ENCODE measurements around the gene TOR1AIP2. TPM values are rescaled to one million over a fixed set of nuclear protein-coding genes. Genes with fewer than 3 reads are reported as not detected.
"Not testable (repeated sequence)": the region's sequence is repeated elsewhere in the genome, so short reads cannot be mapped to it uniquely, and the experiment has no call there.

Gene TOR1AIP2
- polyA plus RNA-seq, 4 donors: 27.0 to 42.4 (median 34.0) TPM

DNA sequence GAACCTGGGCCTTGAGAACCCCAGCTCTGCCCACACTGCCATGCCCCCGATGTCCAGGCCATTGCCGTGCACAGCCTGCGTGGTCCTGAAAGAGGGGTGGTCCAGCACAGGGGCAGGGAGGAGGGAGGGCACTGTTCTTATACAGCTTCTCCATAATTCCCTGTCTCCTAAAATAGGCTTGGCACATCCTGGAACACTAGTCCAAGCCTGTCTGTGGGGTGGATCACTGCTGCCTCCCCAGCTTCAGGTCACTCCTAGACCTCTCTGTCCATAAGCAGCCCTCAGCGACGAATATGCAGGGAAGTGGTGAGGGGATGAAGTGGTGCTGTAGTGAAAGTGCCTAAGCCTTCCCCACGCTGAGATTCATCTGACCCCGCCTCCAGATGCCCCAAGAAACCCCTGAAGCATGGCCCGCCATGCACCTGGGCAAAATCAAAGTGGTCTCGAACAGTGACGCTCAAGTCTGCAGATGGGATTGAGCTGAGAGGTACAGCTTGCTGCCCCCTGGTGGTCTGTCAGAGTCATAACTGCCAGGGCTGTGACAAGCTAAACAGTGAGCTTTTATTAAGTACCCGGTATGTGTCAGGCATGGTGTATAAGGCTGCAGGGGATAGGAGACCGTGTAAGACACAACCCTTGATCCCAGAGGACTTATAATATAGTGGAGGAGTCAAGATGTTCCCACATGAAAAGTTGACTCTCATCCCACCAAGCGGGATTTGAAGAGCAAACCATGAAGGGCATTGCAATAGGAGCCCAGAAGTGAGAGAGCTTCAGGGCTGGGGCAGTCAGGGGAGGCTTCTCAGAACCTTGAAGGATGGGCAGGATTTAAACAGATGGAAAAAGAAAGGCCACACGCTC, 67.9 kb downstream of the TOR1AIP2 start:
- DNase-seq (ENCODE audit: low read depth in 4 of 4, low spot score in 2 of 4): peak in 3 of 4 donors; percentile 52 to 60 (median 59)

DNA sequence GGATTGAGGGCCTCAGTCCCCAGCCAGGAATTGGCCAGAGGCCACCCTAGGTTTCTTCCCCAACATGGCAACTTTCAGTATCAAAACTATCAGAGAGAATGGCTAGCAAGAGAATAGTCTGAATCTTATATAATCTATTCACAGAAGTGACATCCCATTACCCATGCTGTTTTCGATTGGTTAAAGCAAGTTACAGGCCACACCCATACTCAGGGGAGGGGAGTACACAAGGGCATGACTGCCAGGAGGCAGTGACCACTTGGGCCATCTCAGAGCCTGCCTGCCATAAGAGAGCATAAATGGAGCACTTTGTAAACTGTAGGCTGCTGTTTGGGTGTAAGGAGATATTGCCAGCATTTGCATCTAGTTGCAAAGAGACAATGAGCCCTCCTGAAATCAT, 69.1 kb downstream of the TOR1AIP2 start:
- no peak for DNase-seq (ENCODE audit: low read depth in 4 of 4, low spot score in 2 of 4)

DNA sequence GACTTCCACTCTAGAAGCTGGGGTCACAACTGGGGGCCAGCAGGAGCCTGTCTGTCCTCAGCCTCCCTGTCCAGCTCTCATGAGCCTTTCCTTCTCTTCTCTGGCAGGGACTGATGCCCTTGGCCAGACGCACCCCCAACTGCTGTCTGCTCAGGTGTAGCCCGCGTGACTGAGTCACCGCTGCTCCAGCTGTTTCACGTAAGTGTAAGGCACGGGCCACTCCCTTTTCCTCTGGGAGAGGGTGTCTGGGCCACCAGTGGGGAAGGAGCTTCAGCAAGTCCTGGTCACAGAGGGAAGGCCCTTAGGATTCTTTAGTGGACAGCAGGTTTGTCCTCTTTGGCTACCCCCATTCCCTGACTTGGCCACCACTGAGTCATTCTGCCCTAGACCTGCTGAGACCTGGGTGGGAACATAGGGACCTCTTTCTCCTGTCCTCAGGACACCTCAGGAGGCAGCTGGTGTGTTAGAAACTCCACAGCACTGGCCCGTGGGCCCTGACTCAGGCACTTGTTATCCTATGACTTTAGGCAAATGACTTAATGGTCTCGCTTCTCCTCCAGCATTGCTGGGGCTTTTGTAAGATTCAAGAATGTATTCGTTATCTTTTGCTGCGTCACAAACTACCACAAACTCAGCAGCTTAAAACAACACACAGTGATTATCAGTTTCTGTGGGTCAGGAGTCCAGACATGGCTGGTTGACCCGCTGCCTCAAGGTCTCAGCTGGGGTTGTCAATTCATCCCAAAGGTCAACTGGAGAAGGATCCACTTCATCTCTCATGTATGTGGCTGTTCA, 69.7 kb downstream of the TOR1AIP2 start:
- no peak for DNase-seq (ENCODE audit: low read depth in 4 of 4, low spot score in 2 of 4)

DNA sequence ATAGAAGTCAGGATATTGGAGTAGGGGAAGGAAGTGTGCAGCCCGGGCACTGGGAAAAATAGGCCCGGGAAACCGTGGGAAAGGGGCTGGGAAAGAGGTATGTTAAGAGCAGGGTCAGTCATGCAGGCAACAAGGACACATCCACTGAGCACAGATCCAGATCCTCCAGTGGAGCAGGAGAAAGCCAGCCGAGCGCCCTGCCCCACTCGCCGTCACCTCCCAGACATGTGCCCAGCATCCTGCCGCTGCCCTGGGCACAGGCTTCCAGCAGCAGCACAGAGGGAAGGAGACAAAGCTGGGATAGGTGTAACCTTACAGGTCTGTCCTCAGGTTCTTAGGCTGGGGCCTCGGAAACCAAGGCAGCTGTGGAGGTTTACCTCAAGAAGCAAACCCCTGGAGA, 70.3 kb downstream of the TOR1AIP2 start:
- no peak for DNase-seq (ENCODE audit: low read depth in 4 of 4, low spot score in 2 of 4)

DNA sequence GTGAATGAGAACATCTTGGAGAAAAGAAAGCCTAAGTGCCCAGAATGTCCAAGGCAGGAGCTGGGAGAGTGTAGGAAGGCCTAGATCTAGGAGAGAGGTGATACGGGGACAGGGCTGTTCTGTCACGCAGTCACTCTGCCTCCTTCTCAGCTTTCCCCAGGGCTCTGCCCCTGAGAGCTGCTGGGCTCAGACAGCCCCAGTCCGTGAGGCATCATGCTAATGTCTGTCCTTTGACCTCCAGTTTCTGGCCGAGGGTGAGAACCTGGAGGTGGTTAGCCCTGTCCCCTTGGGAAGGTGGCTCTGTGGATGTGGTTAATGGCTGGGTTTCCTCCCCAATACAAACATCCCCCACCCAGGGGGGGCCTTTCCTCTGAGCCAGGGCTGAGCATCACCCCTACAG, 71.3 kb downstream of the TOR1AIP2 start:
- DNase-seq (ENCODE audit: low read depth in 4 of 4, low spot score in 2 of 4): no peak

DNA sequence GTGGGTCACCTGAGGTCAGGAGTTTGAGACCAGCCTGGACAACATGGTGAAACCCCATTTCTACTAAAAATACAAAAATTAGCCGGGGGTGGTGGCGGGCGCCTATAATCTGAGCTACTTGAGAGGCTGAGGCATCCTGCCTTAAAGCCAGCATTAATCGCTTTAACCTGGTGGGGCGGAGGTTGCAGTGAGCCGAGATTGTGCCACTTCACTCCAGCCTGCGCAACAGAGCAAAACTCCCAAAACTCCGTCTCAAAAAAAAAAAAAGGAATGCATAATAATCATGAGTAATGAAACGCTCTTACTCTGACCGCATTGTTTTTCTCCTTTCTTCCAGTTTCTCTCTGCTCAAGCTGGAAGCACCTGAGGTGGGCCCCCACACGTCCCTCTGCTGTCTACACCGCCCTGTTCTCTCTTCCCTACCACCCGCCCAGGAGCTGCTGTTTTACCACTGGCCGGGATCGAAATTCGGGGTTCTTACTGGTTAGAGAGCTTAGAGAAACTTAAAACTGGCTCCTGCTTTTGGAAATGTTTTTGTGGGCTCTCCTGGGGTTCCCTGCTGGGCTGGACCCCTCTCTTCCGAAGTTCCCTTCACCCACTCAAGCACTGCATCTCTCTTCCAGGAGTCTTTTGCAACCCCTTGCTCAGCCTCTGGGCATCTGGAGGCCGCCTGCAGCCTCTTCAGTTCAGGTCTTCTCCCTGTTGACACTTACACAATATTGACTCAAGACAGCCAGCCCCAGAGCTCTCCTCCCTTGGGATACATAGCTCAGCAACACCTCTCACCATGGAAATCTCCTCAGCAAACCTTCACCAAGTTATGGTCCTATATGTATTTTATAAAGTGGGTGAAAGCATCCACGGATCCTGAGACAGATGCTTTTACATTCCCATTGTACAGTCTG, 72.1 kb downstream of the TOR1AIP2 start:
- DNase-seq (ENCODE audit: low read depth in 4 of 4, low spot score in 2 of 4): no peak

DNA sequence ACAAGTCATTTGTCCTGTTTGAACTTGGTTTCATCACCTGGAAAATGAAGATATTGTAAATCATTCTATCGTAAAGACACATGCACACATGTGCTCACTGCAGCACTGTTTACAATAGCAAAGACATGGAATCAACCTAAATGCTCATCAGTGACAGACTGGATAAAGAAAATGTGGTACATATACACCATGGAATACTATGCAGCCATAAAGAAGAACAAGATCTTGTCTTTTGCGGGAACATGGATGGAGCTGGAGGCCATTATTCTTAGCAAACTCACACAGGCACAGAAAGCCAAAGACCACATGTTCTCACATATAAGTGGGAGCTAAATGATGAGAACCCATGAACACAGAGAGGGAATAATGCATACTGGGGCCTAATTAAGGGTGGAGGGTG, 73.2 kb downstream of the TOR1AIP2 start:
- not testable (repeated sequence) for DNase-seq (ENCODE audit: low read depth in 4 of 4, low spot score in 2 of 4)

DNA sequence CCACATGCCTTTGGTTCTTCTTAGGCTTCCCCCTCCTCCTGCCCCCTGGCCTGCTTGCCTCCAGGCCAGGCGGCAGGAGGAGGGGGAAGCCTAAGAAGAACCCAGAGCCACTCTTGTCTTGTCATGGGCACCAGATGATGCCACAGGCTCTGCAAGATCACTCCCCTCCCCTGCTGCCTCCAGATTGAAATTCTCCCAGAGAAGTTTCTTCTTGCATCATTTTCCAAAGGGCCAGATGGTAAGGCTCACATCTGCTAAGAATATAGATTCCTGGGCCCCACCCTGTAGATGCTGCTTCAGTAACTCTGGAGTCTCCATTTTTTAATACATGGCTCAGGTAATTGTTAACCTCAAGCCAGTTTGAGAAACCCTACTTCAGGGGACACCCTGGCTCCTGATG, 73.7 kb downstream of the TOR1AIP2 start:
- no peak for DNase-seq (ENCODE audit: low read depth in 4 of 4, low spot score in 2 of 4)

DNA sequence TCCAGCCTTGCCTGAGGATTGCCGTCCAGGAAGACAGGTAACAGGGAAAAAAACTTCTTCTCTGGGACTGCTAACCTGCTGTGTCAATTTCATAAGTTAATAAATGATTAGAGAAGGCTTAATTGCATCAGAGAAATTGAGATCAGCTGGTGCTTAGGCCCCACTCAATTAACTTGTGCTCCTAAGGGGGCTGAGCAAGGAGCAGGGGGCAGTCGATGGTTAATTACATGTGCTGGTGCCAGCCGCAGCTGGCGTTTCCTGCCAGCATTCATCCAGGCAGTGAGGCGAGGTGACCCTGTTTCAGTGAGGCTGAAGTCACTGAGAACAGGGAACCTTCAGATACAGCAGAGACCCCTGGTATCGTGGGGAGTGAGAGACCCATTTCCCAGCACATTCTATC, 74.5 kb downstream of the TOR1AIP2 start:
- no peak for DNase-seq (ENCODE audit: low read depth in 4 of 4, low spot score in 2 of 4)

DNA sequence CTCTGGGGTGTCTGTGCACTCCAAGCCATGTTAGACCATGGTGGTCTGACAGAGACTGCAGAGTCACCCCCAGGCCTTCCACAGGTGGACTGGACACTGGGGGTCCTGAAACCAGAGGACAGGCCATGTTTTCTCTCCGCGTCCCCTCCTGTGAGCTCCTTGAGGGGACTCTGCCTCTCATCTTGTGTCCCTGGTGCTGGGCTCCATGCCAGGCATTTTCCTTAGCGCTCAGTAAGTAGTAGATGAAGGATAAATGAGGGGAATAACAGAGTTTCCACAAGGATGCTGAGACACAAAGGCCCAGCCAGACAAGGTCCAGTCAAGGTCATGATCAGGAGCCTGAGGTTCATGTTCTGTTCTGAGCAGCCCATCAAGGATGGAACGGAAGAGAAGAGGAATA, 77.1 kb downstream of the TOR1AIP2 start:
- DNase-seq (ENCODE audit: low read depth in 4 of 4, low spot score in 2 of 4): no peak

DNA sequence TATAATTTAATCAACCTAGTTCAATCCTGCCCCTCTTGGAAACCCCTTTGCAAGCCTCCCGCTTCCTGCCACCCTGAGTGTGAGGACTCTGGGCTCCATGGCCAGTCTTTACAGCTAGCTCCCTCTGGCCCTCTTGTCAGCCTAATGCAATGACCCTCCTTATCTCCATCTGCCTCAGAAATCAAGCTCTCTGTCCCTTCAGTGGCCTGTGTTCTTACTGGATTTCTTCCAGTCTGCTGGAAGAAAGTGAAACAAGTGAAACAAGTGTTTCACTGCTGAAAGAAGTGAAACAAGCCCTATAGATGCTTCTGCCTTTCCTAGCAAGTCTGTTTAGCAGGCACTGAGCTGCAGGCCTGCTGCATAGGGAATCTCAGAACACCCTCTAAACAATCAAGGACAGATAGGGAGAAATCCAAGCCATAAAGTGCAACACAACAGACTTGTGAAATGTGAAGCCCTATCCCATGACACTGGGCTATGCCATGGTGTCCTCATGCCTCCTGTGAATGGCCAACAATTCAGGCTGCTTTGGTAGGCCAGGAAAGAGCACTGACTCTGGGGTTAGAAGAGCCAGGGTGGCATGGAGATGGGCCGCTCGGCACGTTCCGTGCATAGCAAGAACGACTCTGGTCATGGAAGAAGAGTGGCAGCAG, 78.6 kb downstream of the TOR1AIP2 start:
- DNase-seq (ENCODE audit: low read depth in 4 of 4, low spot score in 2 of 4): no peak

DNA sequence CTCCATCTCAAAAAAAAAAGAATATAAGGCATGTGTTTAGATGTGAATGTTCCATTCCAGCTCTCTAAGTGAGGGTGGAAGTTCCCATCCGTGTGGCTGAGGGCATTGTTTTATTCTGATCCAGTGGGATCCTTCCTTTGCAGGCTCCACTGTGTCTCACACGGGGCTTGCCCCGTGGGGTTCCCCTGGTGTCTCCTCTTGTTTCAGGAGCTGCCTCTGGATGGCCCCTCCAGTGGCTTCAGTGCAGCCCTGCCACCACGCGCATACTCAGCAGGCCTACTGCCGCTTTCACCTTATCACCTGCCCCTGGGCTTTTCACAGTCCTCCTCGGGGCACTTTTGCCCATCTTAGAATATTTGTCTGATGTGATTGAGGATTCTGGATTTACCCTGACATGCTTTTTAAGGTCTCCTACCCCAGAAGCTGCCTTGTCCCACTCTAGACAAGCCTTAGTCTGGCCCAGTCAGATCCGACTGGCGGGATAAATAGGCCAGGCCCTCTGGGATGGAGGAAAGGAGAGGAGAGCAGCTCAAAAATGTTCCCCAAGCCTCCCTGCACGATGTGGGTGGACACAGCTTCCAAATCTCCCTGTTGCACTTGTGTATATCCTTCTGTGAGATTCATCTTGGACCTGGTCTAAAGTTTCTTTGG, 79.3 kb downstream of the TOR1AIP2 start:
- DNase-seq (ENCODE audit: low read depth in 4 of 4, low spot score in 2 of 4): no peak

DNA sequence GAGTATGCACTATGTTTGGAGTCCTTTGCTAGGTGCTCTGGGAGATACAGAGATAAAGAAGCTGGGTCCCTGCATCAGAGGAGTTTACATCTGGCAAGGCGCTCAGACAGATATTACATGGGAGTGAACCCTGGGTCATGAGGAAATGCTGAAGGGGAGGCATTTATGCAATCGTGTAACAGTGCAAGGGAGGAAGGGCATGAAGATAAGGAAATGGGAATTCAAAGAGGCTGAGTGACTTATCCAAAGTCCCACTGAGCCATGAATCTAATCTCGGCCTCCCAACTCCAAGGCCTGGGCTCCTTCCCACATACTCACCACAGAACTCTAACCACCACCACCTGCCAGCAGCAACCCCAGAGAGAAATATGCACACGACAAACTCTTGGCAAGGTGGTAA, 82.9 kb downstream of the TOR1AIP2 start:
- no peak for DNase-seq (ENCODE audit: low read depth in 4 of 4, low spot score in 2 of 4)

DNA sequence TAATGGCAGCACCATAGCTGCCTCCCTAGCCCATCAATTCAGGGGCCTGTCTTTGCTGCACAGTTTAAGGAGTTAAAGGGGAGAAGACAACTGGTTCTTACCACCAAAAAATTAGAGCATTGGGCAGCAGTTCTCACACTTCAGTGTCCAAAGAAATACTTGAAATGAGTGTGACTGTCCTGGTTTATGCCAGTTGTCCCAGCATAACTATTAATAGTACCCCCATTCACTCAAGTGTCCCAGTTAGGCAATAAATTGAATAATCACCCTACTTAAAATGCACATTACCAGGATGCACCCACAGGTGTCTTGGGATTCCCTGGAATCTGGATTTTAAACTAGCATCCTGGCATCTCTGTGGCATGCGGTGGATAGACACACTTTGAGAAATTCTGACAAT, 83.5 kb downstream of the TOR1AIP2 start:
- DNase-seq (ENCODE audit: low read depth in 4 of 4, low spot score in 2 of 4): no peak

DNA sequence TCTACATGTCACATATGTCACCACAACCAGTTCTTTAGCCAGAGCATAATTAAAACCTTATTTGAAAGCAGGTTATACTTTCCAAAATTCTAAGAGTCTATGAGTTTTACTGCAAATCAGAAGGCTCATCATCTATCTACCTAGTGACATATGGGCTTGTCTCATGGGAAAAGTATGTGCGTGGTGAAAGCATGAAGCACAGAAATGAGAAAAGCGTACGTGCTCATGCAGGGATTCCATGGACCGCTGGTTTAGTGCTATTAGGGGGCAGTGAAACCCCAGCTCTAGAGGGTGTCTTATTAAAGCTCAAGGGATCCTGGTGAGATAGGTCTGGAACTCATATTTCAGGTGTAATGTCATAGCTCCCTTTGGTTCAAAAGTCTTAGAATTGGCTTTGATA, 84.3 kb downstream of the TOR1AIP2 start:
- no peak for DNase-seq (ENCODE audit: low read depth in 4 of 4, low spot score in 2 of 4)

Other genes starting within 250 kb of the TOR1AIP2 start
- 1 to 10 TPM in 1 of 4 donors, under 1 TPM in 3; 0.52 to 1.0 (median 0.63) TPM for gene FAM163A, start 134.5 kb downstream of the TOR1AIP2 start, polyA plus RNA-seq (ENCODE audit: insufficient read length in 4 of 4)
- gene TOR1AIP1, start 4.5 kb upstream of the TOR1AIP2 start, polyA plus RNA-seq (ENCODE audit: insufficient read length in 4 of 4): 10 to 100 TPM; 44.0 to 58.7 (median 47.6) TPM
- 10 to 100 TPM; 23.9 to 31.5 (median 28.2) TPM for gene CEP350, start 77.0 kb upstream of the TOR1AIP2 start, polyA plus RNA-seq (ENCODE audit: insufficient read length in 4 of 4)